Inferior parietal cortex (tissue), 1 donor: ENCODE results near the gene IFIT1.

Source experiments
- DNase-seq: peaks from one replicate; pipeline ENCODE4 v3.0.0-alpha.2; 2016; ENCODE audit errors: extremely low spot score

Gene IFIT1, protein sequence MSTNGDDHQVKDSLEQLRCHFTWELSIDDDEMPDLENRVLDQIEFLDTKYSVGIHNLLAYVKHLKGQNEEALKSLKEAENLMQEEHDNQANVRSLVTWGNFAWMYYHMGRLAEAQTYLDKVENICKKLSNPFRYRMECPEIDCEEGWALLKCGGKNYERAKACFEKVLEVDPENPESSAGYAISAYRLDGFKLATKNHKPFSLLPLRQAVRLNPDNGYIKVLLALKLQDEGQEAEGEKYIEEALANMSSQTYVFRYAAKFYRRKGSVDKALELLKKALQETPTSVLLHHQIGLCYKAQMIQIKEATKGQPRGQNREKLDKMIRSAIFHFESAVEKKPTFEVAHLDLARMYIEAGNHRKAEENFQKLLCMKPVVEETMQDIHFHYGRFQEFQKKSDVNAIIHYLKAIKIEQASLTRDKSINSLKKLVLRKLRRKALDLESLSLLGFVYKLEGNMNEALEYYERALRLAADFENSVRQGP

GRCh38 chr10:89391907-89392756 is at the start of gene IFIT1:
IFIT1 (plus strand) TSS chr10:89392623; CDS start chr10:89392713, 90 bp downstream.
- peak; percentile 88 for DNase-seq

DNA sequence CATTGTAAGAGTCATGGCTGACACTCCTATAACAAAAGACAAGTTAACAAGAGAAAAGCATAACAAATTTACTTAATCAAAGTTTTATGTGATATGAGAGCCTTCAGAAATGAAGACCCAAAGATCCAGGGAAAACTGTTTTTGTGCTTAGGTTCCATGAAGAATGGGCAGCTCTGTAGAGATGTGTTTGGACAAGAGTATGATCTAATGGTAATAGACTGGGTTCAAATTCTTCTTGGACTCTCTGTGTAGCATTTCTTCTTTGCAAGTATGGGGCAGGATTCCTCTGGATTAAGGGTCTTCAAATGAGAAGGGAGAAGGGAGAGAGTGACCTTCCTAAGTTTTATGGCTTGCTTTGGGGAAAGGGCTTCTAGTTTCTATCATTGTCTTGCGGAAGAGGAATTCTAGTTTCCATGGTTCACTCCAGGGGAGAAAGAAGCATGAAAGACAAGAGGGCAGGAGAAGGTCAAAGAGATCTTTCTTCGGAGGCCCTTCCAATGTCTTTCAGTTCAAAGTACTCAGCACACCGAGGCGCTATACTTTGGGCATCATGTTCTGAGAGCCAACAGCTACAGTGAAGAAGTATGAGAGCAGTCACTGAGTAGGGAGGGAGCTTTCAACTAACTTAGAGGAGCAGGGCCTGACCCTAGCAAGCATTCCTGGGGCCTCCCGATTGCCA is 49.2 kb upstream of the IFIT1 start:
- no peak for DNase-seq

GRCh38 chr10:89344156-89344555 is 48.3 kb upstream of the IFIT1 start:
- no peak for DNase-seq

GRCh38 chr10:89345367-89346000 is 46.9 kb upstream of the IFIT1 start:
- DNase-seq, result no peak

GRCh38 chr10:89346405-89347254 is 45.8 kb upstream of the IFIT1 start:
- DNase-seq, result no peak

DNA sequence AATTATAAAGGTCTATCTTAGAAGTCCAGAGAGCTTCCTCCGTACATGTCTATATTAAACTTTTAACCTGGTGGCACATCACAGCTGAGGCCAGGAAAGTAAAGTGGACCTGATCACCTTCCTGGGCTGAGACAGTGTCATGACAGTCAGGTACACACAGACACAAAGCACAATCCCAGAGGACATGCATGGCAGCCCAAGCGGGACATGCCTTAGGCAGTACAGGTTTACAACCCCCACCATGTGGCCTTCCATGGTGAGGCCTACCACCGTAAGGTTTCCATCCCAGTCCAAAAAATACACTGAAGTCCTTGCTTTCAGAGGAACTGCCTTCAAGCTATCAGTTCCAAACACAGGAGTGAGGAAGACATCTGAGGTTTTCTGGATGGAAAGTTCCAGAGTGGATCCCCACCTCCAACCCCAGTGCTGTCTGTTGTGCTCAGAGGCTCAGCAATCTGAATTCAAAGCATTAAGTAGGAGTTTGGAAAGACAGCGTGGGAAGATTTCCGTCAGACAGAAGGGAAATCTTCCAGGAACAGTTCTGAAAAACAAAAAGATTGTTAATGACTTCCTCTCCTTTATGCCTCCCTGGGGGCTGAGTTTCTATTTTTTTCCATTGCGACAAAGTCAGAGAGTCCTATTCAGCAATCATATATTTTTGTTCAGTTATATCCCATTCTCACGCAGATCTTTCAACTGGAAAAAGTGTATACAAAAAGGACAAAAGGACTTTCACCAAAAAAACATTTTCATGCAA is 44.5 kb upstream of the IFIT1 start:
- peak; percentile 43 for DNase-seq

- DNase-seq, result no peak
Measured at GRCh38 chr10:89348481-89348880, 43.9 kb upstream of the IFIT1 start.

DNA sequence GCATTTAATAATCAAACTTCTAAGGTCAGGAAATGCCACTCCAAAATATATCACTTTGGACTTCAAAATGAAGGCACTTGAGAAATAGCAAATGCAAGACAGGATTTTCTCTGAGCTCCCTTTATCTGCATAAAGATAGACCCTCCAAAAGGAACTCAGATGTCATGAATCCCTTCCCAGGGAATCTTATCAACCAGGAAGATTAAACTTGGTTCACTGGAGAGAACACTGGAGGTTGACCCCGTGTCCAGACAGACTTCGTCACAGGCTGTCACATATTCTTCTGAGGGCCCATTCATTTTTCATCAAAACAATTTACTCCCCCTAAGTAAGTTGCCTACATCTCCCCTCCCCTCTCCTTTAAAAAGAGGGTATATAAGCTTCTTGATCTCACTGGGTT is 43.4 kb upstream of the IFIT1 start:
- no peak for DNase-seq

DNA sequence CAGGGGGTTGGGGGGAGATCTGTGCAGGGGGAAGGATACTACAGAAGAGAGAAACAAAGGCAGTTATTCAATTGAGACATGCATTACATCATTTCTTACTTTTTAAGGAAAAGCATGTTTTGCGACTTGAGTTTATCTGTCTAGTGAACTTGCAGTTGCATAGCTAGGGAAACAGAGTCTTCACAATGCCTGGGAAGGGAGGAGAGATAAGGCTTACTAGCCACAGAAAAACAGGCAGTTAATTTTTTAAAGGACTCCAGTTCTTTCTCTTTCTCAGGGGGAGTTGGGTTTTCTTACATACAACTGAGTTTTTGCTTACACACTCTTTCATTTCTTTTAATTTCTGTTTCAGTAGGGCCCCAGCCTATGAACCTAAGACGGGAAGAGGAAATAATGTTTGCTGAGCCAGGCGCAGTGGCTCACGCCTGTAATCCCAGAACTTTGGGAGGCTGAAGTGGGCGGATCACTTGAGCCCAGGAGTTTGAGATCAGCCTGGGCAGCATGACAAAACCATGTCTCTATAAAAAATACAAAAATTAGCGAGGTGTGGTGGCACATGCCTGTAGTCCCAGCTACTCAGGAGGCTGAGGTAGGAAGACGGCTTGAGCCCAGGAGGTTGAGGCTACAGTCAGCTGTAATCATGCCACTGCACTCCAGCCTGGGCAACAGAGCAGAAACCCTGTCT is 41.6 kb upstream of the IFIT1 start:
- DNase-seq, result peak; percentile 26

DNA sequence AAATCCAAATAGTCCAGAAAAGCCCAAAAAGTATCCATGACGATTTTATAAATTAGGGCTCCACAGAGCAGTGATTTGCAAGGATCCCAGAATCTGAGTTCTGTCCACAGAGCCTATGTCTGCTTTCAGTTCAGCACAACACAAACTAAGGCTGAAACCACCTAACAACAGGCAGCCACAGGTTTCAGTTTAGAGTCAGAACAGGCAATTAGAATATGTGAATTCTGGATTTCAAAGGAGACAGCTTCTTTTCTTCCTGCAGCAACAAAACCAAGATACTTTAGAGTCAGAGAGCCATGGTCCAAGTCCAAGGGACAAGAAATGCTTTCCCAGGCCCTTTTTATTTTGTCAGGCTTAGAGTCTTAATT is 41.0 kb upstream of the IFIT1 start:
- DNase-seq, result peak; percentile 30

DNA sequence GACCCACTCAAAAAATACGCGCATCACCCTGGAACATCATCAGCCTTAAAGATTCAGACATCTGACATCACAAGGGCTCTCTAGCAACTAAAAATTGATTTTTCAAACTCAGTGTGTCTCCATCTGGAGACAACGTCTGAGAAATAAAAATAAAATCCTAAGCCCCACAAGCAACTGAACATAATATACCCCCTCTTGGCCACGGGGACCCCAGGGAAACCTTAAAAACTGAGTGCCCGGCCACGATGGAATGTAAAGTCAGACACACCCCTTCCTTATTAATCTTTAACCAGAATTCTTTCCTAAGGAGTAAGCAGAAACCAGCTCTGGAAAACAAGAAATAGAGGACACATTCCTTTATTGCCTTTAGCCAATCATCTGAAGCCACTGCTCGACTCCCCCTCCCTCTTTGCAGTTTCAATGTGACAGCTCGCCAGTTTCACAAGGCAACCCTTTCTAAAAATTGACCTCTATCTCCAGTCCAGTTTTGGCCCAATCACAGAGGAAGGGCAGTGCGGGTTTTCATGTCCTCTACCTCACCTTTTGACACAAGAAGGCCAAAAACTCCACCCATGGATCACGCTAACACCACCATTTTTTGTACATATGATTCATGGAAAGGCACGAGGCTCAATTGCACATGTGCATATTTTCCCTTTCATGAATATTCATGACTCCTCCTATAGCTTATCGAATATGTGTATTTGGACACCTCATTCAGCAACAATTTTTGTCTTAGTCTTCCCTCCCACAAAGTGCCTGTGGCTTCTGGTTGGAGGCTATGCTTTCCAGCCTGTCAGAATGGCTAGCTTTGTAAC is 40.4 kb upstream of the IFIT1 start:
- peak; percentile 10 for DNase-seq

DNA sequence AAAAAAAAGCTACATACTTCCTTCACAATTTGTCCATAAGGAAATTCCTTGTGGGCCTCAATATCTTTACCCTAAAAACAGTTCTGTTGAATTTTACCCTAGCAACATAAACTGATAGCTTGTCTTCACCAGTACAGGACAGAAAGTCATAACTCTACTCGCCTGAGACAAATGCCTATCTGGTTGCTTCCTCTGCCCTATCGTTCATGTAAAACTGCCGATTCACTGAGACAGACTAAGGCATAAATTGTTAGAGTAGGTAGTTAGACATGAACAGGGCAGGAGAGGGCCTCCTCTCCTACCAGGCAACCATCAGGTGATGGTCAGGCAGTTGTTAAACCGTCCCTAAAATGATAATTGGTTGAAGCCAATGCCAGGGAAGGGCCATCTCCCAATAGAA is 39.6 kb upstream of the IFIT1 start:
- DNase-seq, result no peak

- DNase-seq, result no peak
Measured at GRCh38 chr10:89355394-89355931, 37.0 kb upstream of the IFIT1 start.

DNA sequence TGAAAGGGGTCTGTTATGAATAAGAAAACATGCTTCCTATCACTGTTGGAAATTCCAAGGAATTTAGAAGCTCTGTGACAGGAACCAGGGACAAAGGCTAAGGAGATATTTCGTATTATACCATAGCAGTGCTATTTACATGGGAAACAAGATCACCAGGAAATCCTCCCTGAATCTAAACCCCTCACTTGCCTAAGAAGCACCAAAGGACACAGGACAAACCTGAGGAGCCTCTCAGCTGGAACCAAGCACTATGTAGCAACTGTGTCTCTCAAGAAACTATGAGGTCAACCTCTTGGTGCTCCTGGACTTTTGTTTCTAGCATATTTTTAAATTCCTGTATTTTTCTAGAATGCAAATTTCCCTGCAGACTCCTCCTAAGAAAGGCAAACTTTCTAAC is 35.3 kb upstream of the IFIT1 start:
- DNase-seq, result no peak

DNA sequence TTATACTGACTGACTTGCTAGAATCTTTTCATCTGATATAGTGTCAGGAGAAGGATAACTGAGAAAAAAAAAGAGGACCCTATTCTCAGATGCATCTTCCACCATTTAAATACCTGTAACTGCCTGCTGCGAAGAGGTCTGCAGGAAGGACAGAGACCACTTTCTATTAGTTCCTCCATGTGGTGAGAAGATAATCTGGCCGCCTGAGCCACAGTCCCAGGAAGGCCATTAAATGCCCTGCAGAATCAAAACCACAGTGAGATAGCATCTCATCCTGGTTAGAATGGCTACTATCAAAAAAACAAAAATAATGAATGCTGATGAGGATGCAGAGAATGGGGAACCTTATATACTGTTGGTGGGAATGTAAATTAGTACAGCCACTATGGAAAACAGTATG is 34.4 kb upstream of the IFIT1 start:
- no peak for DNase-seq

DNA sequence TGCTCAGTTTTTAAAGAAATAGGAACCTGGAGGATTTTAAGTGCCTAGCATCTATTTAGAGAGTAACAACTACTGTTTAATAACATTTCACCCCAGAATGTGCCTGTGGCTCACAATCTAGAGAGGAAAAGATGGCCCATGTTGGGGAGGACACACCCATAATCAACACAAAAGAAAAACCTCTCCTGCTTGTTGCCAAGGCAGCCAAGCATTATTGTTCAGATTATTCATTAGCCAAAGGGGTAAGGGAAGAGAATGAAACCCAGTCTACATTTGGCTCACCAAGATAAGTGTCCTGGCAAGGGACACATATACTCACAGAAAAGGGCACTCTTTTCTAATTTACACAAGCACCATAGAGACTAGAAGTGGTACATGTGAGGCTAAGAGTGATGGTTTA is 32.3 kb upstream of the IFIT1 start:
- DNase-seq, result no peak

- DNase-seq, result no peak
Measured at GRCh38 chr10:89362929-89363328, 29.5 kb upstream of the IFIT1 start.

GRCh38 chr10:89363729-89364442 is 28.5 kb upstream of the IFIT1 start:
- no peak for DNase-seq
